OCI-LY7 (cell line): ENCODE measurements around the gene LCE1B.

ENCODE experiments used
- CTCF ChIP-seq: fragments of 200-600 bp; sonication (generic); conservative IDR thresholded peaks from 2 replicates; pipeline ENCODE4 v1.5.1; 2014; ENCODE audit warnings: mild to moderate bottlenecking, antibody characterized with exemption, low read length, moderate library complexity, mixed read lengths
- EZH2phosphoT487 ChIP-seq: fragments of 200-600 bp; sonication (generic); IDR thresholded peaks from 2 replicates; pipeline ENCODE4 v1.6.1; 2018; ENCODE audit warnings: low read depth, borderline replicate concordance, mild to moderate bottlenecking, mixed run types, antibody characterized with exemption, low read length, moderate library complexity, mixed read lengths

GRCh38 chr1:152823294-152823693, 11.5 kb downstream of the LCE1B start:
- TF ChIP-seq CTCF (no peak), EZH2phosphoT487 (no peak)
